K562 (cell line): ENCODE results near the gene RPL34. TPM values are rescaled to one million over a fixed set of nuclear protein-coding genes. Genes with fewer than 3 reads are reported as not detected.

ENCODE experiments used
- ETV5 ChIP-seq: sonication (generic); formaldehyde crosslinking; IDR thresholded peaks from 2 replicates; pipeline ENCODE4 v1.4.0; 2020; ENCODE audit warnings: low read depth, mild to moderate bottlenecking, missing genetic modification reagents
- FOXA3 ChIP-seq, 2 experiments: fragments of 450-650 bp in 1 of 2; sonication (generic) in 1 of 2; formaldehyde crosslinking; IDR thresholded peaks in 1 of 2; conservative IDR thresholded peaks in 1 of 2; 2 replicates each; pipeline versions ENCODE4 v1.4.0 to v1.8.0; 2020 to 2022; ENCODE audit warnings: mild to moderate bottlenecking in 2 of 2, missing genetic modification reagents in 1 of 2
- KAT7 ChIP-seq: sonication (generic); formaldehyde crosslinking; IDR thresholded peaks from 2 replicates; pipeline ENCODE4 v1.8.0; 2022; ENCODE audit warnings: missing genetic modification reagents, mild to moderate bottlenecking, borderline replicate concordance
- NBN ChIP-seq: fragments of 450-650 bp; IDR thresholded peaks from 2 replicates; pipeline ENCODE4 v1.6.1; 2016; ENCODE audit warnings: low read depth, mild to moderate bottlenecking
- NFRKB ChIP-seq: fragments of 450-650 bp; IDR thresholded peaks from 2 replicates; pipeline ENCODE4 v1.6.1; 2016; ENCODE audit warnings: low read depth
- PKNOX1 ChIP-seq: fragments of 450-650 bp; IDR thresholded peaks from 2 replicates; pipeline ENCODE4 v1.6.1; 2016
- RBBP5 ChIP-seq: fragments of 200-600 bp; sonication (generic); IDR thresholded peaks from 2 replicates; pipeline ENCODE4 v1.6.1; 2012; ENCODE audit warnings: borderline replicate concordance, mild to moderate bottlenecking, low read length, control low read depth, inconsistent platforms; ENCODE audit not compliant: insufficient read depth, poor library complexity, severe bottlenecking
- SMAD4 ChIP-seq: fragments of 250-450 bp; sonication (Bioruptor Pico); conservative IDR thresholded peaks from 2 replicates; pipeline ENCODE4 v1.8.0; 2021; ENCODE audit warnings: inconsistent platforms, mild to moderate bottlenecking, moderate library complexity
- SP1 ChIP-seq: sonication (generic); formaldehyde crosslinking; IDR thresholded peaks from 2 replicates; pipeline ENCODE4 v1.8.1; 2022; ENCODE audit warnings: mild to moderate bottlenecking, missing genetic modification reagents
- TAF1 ChIP-seq: IDR thresholded peaks from 2 replicates; pipeline ENCODE4 v1.6.1; 2011; ENCODE audit warnings: mild to moderate bottlenecking, low read length, moderate library complexity; ENCODE audit not compliant: insufficient read depth, control insufficient read depth, severe bottlenecking; ENCODE audit errors: extremely low read depth
- TOE1 ChIP-seq, 2 experiments: fragments of 450-650 bp in 1 of 2; sonication (generic) in 1 of 2; formaldehyde crosslinking in 1 of 2; IDR thresholded peaks; 2 replicates each; pipeline versions ENCODE4 v1.7.1 to v1.8.0; 2016 to 2022; ENCODE audit warnings: borderline replicate concordance in 2 of 2, mild to moderate bottlenecking in 2 of 2, antibody characterized with exemption in 1 of 2, inconsistent platforms in 1 of 2, low read depth in 1 of 2, missing genetic modification reagents in 1 of 2, moderate library complexity in 1 of 2
- ZBTB12 ChIP-seq: fragments of 250-450 bp; sonication (Bioruptor Pico); IDR thresholded peaks from 2 replicates; pipeline ENCODE4 v1.4.0; 2020
- polyA plus RNA-seq, 8 experiments: library from polyadenylated mRNA; depleted of rRNA in 4 of 8; stranded (reverse) in 5 of 8; unstranded in 3 of 8; fragments of >200 nt; fragmentation: Nextera tagmentation in 2 of 8; fragmentation: Illumina TruSeq in 1 of 8; extraction: Ambion mirVana in 2 of 8; extraction: Trizol in 1 of 8; gene quantifications; 2 replicates each; pipeline versions ENCODE4 v1.2.1 to v1.2.3, GENCODE V29; 2011 to 2014; ENCODE audit warnings: inconsistent platforms in 1 of 8, missing spikeins in 1 of 8
- total RNA-seq, 7 experiments: library from RNA; depleted of rRNA in 6 of 7; stranded (reverse); fragments of >200 nt in 6 of 7; fragmentation: Illumina TruSeq in 2 of 7; extraction: Trizol in 2 of 7; gene quantifications; 2 replicates each; pipeline versions ENCODE4 v1.2.1 to v1.2.3, GENCODE V29; 2011 to 2021; ENCODE audit warnings: low replicate concordance in 1 of 7
- TF ChIP-seq, protein P1 (sequence below), 2 experiments: fragments of 450-650 bp in 1 of 2; sonication (generic) in 1 of 2; formaldehyde crosslinking in 1 of 2; IDR thresholded peaks in 1 of 2; conservative IDR thresholded peaks in 1 of 2; 2 replicates each; pipeline versions ENCODE4 v1.6.1 to v1.8.1; 2016 to 2023; ENCODE audit warnings: mild to moderate bottlenecking in 2 of 2, moderate library complexity in 2 of 2, inconsistent platforms in 1 of 2, missing genetic modification reagents in 1 of 2
- TF ChIP-seq, protein P2 (sequence below), 2 experiments: IDR thresholded peaks; 2 replicates each; pipeline ENCODE4 v1.6.1; 2011; ENCODE audit warnings: borderline replicate concordance in 1 of 2, control low read depth in 1 of 2, low read depth in 1 of 2, low read length in 1 of 2, mild to moderate bottlenecking in 1 of 2, mixed read lengths in 1 of 2, moderate library complexity in 1 of 2; ENCODE audit not compliant: insufficient read depth in 1 of 2, insufficient read length in 1 of 2, poor library complexity in 1 of 2, severe bottlenecking in 1 of 2; ENCODE audit errors: extremely low read depth in 1 of 2
- TF ChIP-seq, protein P3 (sequence below): fragments of 250-450 bp; sonication (Bioruptor Pico); IDR thresholded peaks from 2 replicates; pipeline ENCODE4 v1.5.0; 2021; ENCODE audit warnings: mild to moderate bottlenecking, moderate library complexity

Gene RPL34
- total and polyA plus RNA-seq, 9 of the 15 experiments (the other 6 are each of a cell fraction or from before 2014, with no cell fraction given) = 1,612 to 4,502 (median 2,593) TPM

DNA sequence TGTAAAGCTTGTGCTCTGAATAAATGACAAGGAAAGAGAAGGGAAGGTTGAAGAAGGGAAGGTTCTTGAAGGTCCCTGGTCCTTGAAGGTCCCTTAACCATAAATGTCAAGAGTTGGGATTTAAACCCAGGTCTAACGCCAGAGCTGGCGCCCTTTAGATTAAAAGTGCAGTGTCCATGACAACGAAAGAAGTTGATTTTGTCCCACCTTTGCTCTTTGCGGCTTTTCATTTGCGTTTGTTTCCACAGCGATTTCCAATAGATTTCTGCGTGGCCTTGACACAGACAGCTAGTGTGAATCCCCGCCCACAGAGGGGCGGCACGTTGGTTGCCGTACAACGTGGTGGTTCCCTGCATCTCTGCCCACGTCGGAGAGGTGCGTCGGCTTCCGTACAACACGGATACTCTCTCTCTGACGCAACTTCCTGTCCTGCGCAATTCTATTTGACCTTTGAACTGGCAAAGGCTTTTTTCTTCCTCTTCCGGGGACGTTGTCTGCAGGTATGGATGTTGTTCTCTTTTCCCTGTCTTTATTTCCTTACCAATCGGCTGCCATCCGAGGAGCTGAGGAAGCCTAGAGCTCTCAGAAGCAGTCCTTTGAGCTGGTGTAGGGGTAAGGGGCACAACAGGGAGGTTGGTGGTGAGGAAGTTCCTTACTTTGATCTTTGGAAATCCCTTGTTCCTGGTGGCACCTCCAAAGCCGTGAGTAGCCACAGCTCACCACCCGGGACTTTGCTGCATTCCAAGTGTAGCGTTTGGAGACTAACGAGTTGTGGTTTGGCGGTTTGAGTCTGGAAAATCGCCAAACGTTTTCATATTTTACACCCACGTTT, at the start of gene RPL34 (continued):
- TF ChIP-seq, protein P1, sequence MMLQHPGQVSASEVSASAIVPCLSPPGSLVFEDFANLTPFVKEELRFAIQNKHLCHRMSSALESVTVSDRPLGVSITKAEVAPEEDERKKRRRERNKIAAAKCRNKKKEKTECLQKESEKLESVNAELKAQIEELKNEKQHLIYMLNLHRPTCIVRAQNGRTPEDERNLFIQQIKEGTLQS (IDR thresholded peaks at IDR 0.05) = peak; percentile 77
- TF ChIP-seq, protein P1 (CRISPR knock-in tag; conservative IDR thresholded peaks at IDR 0.05) = no peak
- TF ChIP-seq, protein P2, sequence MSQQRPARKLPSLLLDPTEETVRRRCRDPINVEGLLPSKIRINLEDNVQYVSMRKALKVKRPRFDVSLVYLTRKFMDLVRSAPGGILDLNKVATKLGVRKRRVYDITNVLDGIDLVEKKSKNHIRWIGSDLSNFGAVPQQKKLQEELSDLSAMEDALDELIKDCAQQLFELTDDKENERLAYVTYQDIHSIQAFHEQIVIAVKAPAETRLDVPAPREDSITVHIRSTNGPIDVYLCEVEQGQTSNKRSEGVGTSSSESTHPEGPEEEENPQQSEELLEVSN (IDR thresholded peaks at IDR 0.05; ENCODE audit: borderline replicate concordance in 1 of 2, extremely low read depth in 1 of 2, insufficient read depth in 1 of 2, insufficient read length in 1 of 2, low read depth in 1 of 2, low read length in 1 of 2, poor library complexity in 1 of 2, severe bottlenecking in 1 of 2) = peak; percentile 11 to 52
- TF ChIP-seq RBBP5 (peak; percentile 98), KAT7 (peak; percentile 32; the same call in 1 of the 2 replicates), PKNOX1 (peak; percentile 56), SMAD4 (CRISPR knock-in tag) (0 out of 2 replicates have a peak, but pooled peaks have one; percentile 24), ETV5 (0 out of 2 replicates have a peak, but pooled peaks have one; percentile 22), NFRKB (peak; percentile 87), TOE1 (IDR thresholded peaks at IDR 0.05; ENCODE audit: borderline replicate concordance) (peak; percentile 53), TOE1 (CRISPR knock-in tag; IDR thresholded peaks at IDR 0.05; ENCODE audit: borderline replicate concordance, low read depth) (no peak), NBN (peak; percentile 57; the same call in 1 of the 2 replicates), SP1 (CRISPR knock-in tag) (peak; percentile 77), ZBTB12 (CRISPR knock-in tag) (peak; percentile 86), TAF1 (peak; percentile 97), FOXA3 (CRISPR knock-in tag; conservative IDR thresholded peaks at IDR 0.05 in 1 of 2, IDR thresholded peaks at IDR 0.05 in 1 of 2) (0 out of 4 replicates have a peak, but pooled peaks of 1 of the 2 experiments have one; percentile 59)
- TF ChIP-seq, protein P3, sequence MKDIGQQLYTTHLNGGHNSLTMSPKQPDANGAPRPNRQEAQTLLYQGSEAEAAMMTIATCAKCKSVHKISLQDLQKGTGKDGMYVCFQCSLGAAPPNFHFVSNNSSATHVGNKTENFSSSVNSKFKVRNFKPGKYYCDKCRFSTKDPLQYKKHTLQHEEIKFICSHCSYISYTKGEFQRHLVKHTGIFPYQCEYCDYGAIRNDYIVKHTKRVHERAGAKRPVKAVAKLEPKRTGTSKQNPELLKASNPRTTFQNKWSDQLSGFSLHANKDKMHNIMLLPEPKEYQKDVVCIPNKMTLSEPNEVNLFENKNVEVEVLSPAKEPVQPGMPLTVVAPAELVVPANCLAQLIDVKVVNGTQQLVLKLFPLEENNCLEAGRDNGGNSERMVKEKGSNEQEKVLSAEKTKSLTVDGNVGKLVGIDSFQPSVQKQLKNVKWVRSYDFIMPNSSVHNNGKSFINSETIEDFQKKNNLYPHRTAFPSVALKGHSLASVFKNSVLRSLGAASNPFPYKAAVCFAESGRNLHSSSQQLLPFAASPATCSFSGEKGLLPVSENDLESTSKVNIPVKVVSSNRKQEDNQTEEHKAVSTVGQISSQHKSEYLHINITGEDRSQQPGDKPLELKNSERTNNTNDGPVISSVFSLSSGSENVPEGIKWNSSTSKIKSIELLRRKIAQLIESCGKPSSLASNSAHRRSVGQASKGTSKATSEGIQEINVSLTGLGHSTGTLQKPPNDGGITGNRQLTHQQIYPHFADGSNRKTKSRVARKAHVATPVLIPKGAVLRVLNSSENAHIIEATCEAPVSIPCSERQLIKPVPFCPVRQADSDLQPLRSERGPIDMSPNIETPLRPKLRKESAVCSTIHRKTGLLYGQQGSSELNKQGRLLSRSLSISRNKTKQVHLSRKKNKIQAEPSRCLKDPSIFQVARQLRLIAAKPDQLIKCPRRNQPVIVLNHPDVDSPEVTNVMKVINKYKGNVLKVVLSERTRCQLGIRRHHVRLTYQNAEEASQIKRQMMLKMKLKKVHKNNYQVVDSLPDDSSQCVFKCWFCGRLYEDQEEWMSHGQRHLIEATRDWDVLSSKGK (CRISPR knock-in tag) = no peak
